Body of pancreas (tissue), 4 donors: Measurements from ENCODE around the gene PTMS. TPM values are rescaled to one million over a fixed set of nuclear protein-coding genes. Genes with fewer than 3 reads are reported as not detected.

Source experiments
- ATAC-seq: fragments of 150-250 bp; one replicate; pipeline ENCODE4 v1.9.1; 2016
- DNase-seq, 4 donors: peaks; one replicate each; pipeline ENCODE4 v3.0.0-alpha.2; 2019
- H3K27ac ChIP-seq, 4 donors: fragments of 200-600 bp; sonication (generic); 1 replicate in 3 of 4; 2 replicates in 1 of 4; pipeline versions ENCODE4 v1.5.1 to v1.6.1; 2016 to 2019; ENCODE audit warnings: mild to moderate bottlenecking in 1 of 4, mixed read lengths in 1 of 4, moderate library complexity in 1 of 4
- H3K27me3 ChIP-seq, 2 donors: fragments of 200-600 bp; sonication (generic); one replicate each; pipeline ENCODE4 v1.6.0; 2016; ENCODE audit warnings: mild to moderate bottlenecking in 1 of 2
- H3K36me3 ChIP-seq, 2 donors: fragments of 200-600 bp; sonication (generic); replicated peaks in 1 of 2; 2 replicates each; pipeline ENCODE4 v1.5.1; 2016; ENCODE audit warnings: low read depth in 2 of 2; ENCODE audit not compliant: insufficient read depth in 1 of 2
- H3K4me1 ChIP-seq: fragments of 200-600 bp; sonication (generic); one replicate; pipeline ENCODE4 v1.6.0; 2016
- H3K4me3 ChIP-seq, 2 donors: fragments of 200-600 bp; sonication (generic); 1 replicate in 1 of 2; 2 replicates in 1 of 2; pipeline ENCODE4 v1.5.1; 2016 to 2019
- H3K9me3 ChIP-seq, 3 donors: fragments of 200-600 bp; sonication (generic); 1 replicate in 2 of 3; 2 replicates in 1 of 3; pipeline ENCODE4 v1.5.1; 2016
- POLR2A ChIP-seq, 3 donors: fragments of 450-650 bp; IDR thresholded peaks; one replicate each; pipeline ENCODE4 v1.6.1; 2016; ENCODE audit warnings: antibody characterized with exemption in 3 of 3, mild to moderate bottlenecking in 2 of 3
- WGBS, 2 donors: methylation state at CpG; one replicate each; pipeline ENCODE4 v1.1.5; 2017; 5-methylcytosine and 5-hydroxymethylcytosine counted together
- intact Hi-C: fragments of 100-400 bp; cut with DNase I; formaldehyde crosslinking; loops from one replicate; pipeline ENCODE4 v1.15.1; 2023
- total RNA-seq, 2 donors: library from RNA; depleted of rRNA; stranded (reverse); fragments of >200 nt; gene quantifications; one replicate each; pipeline ENCODE4 v1.1.0, GENCODE V29; 2016
- TF ChIP-seq, protein P1 (sequence below), 7 experiments: fragments of 450-650 bp in 4 of 7; fragments of 200-600 bp in 3 of 7; sonication (generic) in 3 of 7; IDR thresholded peaks; one replicate each; pipeline ENCODE4 v1.5.1; 2016 to 2019; ENCODE audit warnings: antibody characterized with exemption in 7 of 7

PTMS gene
- total RNA-seq, 2 donors from 2014 or later = 69.5 to 109 TPM

DNA sequence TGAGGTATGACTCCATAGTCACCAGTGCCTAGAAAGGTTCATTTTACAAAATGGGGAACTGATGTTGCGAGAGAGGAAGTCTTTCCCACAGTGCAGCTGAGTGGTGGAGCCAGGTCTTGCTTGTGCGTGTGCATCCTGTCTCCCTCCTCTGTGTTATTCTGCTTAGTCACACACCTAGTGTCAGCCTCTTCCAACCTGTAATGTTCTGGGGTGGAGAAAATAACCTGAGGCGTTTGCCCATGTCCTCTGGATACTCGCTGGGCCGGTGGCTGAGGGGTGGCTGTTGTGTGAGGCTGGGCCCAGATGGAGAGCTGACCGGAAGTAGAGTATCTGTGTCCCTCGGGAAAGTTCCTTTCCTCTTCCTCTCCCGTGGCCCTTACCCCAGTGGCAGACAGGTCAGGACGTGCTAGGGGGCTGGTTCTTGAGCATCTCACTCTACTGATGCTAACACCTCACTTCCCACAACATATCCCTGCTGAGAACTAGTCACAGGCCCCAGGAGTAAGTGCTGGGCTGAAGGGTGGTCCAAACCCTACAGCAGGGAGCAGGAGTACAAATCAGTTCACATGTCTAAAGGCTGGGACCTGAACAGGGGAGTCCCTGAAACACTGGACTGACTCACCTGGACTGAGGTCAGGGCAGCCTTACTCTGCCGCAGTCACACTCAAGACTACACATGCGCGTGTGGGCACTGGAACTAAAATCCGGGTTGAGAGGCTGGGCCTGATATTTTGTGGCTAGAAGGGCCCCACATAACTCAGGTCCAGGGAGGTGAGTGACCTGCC is 20.2 kb upstream of the PTMS start:
- H3K27me3 ChIP-seq = no peaks in the 10 kb centered on the region
- H3K9me3 ChIP-seq = no peaks in the 10 kb centered on the region
- no peak overlapping the region for H3K4me3 ChIP-seq
- intact Hi-C loops = loop anchor here (5.0 kb wide), 1 partner anchor 91 kb away; no protein-coding TSS in a partner anchor
- peaks cover 4% of the 10 kb centered on the region for H3K4me1 ChIP-seq
- WGBS, 2 donors = 61 to 80% methylated on average over 12 to 13 of the region's 13 CpGs
- no peak for ATAC-seq
- H3K27ac ChIP-seq = peak overlapping the region in 2 of 4 donors; percentile 37 to 46
- H3K36me3 ChIP-seq = peaks cover 19 to 31% of the 10 kb centered on the region in 2 donors
- peak in 1 of 4 donors; percentile 29 for DNase-seq
- no peak for TF ChIP-seq POLR2A (IDR thresholded peaks at IDR 0.05)
- TF ChIP-seq, protein P1, sequence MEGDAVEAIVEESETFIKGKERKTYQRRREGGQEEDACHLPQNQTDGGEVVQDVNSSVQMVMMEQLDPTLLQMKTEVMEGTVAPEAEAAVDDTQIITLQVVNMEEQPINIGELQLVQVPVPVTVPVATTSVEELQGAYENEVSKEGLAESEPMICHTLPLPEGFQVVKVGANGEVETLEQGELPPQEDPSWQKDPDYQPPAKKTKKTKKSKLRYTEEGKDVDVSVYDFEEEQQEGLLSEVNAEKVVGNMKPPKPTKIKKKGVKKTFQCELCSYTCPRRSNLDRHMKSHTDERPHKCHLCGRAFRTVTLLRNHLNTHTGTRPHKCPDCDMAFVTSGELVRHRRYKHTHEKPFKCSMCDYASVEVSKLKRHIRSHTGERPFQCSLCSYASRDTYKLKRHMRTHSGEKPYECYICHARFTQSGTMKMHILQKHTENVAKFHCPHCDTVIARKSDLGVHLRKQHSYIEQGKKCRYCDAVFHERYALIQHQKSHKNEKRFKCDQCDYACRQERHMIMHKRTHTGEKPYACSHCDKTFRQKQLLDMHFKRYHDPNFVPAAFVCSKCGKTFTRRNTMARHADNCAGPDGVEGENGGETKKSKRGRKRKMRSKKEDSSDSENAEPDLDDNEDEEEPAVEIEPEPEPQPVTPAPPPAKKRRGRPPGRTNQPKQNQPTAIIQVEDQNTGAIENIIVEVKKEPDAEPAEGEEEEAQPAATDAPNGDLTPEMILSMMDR (IDR thresholded peaks at IDR 0.05) = no peak

GRCh38 chr12:6747216-6747615 is 18.9 kb upstream of the PTMS start:
- H3K27me3 ChIP-seq = no peaks in the 10 kb centered on the region
- H3K36me3 ChIP-seq = peaks cover 19 to 31% of the 10 kb centered on the region in 2 donors
- ATAC-seq (no peak), DNase-seq (no peak)
- H3K4me3 ChIP-seq = no peak overlapping the region
- H3K4me1 ChIP-seq = peaks cover 16% of the 10 kb centered on the region
- 74 to 76% methylated on average over 4 of the region's 4 CpGs for WGBS, 2 donors
- no peaks in the 10 kb centered on the region for H3K9me3 ChIP-seq
- no peak for TF ChIP-seq POLR2A (IDR thresholded peaks at IDR 0.05)
- TF ChIP-seq, protein P1 (IDR thresholded peaks at IDR 0.05) = no peak
- intact Hi-C loops = loop anchor here (5.0 kb wide), 1 partner anchor 90 kb away; no protein-coding TSS in a partner anchor
- H3K27ac ChIP-seq = no peak overlapping the region

- H3K36me3 ChIP-seq = peaks cover 19 to 31% of the 10 kb centered on the region in 2 donors
- H3K27me3 ChIP-seq = no peaks in the 10 kb centered on the region
- DNase-seq (no peak), ATAC-seq (no peak)
- no peak for TF ChIP-seq POLR2A (IDR thresholded peaks at IDR 0.05)
- TF ChIP-seq, protein P1 (IDR thresholded peaks at IDR 0.05) = no peak
- H3K9me3 ChIP-seq = no peaks in the 10 kb centered on the region
- 92 to 97% methylated on average over 21 to 23 of the region's 28 CpGs for WGBS, 2 donors
- H3K4me3 ChIP-seq = no peak overlapping the region
- intact Hi-C loops = loop anchor here (5.0 kb wide), 1 partner anchor 89 kb away; no protein-coding TSS in a partner anchor
- no peak overlapping the region for H3K27ac ChIP-seq
- H3K4me1 ChIP-seq = peaks cover 17% of the 10 kb centered on the region
Measured at GRCh38 chr12:6748761-6749160, 17.4 kb upstream of the PTMS start.

GRCh38 chr12:6750506-6750905 is 15.7 kb upstream of the PTMS start:
- DNase-seq (no peak), ATAC-seq (no peak)
- intact Hi-C loops = no loop called here
- H3K36me3 ChIP-seq = peaks cover 19 to 31% of the 10 kb centered on the region in 2 donors
- peaks cover 21% of the 10 kb centered on the region for H3K4me1 ChIP-seq
- TF ChIP-seq, protein P1 (IDR thresholded peaks at IDR 0.05) = no peak
- no peak for TF ChIP-seq POLR2A (IDR thresholded peaks at IDR 0.05)
- H3K9me3 ChIP-seq = no peaks in the 10 kb centered on the region
- 88 to 89% methylated on average over 4 of the region's 4 CpGs for WGBS, 2 donors
- no peak overlapping the region for H3K4me3 ChIP-seq
- no peaks in the 10 kb centered on the region for H3K27me3 ChIP-seq
- H3K27ac ChIP-seq = no peak overlapping the region
